Fibroblast of skin of back (primary cell): ENCODE results near the gene F12.

Experiments used
- DNase-seq: peaks from one replicate; pipeline ENCODE4 v3.0.0-alpha.2; 2013

Gene F12

DNA sequence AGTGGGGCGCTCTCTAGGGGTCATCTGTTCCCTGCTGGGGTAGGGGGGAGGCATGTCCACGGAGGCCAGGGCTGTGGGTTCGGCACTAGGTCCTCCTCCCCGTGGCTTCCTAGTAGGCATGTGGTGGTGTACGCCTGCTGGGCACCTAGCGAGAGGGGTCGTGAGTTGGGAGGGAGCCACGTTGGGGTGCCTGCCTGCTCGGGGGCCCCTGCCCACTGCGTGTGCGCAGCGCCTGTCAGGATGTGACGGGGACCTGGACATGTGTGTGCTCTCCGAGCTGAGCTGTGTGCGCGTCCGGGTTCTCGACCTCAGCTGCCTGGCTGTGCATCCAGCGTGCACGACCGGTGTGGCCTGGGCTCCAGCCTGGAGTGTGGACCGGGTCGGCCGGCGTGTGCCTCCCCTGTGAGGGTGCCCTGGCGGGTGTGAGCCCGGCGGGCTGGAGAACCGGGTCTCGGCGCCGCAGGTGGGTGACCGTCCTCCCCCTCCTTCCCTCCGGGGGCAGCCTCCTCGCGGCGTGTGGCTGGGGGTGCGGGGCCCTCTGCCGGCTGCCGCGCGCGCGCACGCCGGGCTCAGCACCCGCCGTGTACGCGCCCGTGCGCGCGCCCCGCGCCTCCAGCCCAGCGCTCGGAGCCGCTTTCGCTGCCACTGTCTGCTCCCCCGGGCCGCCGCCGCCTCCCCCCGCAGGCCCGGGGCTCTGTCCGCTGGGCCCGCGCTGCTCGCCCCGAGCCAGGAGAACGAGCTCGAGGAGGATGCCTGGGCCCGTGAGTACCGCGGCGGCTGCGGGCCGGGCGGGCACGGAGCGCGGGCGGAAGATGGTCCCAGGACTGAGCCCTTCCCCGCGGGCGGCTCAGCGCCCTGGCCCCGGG is 37.1 kb upstream of the F12 start, which contains the start of gene PRR7:
TSS of gene PRR7 (plus strand) at position 615 of the 866 bp plus-strand sequence. CDS start 8,254 bp downstream, outside the sequence.
- peak; percentile 70 for DNase-seq

DNA sequence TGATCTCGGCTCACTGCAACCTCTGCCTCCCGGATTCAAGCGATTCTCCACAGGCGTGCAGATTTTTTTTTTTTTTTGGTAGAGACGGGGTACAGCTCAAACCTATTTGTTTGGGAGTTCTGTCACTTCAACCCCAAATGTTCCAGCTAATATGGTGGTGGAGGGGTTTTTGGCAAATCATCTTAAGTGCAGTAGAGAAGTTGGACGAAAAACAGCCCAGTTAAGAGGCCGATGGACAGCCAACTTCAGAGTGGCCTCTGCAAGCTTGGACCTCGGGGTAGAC is 36.5 kb upstream of the F12 start:
- DNase-seq = no peak

DNA sequence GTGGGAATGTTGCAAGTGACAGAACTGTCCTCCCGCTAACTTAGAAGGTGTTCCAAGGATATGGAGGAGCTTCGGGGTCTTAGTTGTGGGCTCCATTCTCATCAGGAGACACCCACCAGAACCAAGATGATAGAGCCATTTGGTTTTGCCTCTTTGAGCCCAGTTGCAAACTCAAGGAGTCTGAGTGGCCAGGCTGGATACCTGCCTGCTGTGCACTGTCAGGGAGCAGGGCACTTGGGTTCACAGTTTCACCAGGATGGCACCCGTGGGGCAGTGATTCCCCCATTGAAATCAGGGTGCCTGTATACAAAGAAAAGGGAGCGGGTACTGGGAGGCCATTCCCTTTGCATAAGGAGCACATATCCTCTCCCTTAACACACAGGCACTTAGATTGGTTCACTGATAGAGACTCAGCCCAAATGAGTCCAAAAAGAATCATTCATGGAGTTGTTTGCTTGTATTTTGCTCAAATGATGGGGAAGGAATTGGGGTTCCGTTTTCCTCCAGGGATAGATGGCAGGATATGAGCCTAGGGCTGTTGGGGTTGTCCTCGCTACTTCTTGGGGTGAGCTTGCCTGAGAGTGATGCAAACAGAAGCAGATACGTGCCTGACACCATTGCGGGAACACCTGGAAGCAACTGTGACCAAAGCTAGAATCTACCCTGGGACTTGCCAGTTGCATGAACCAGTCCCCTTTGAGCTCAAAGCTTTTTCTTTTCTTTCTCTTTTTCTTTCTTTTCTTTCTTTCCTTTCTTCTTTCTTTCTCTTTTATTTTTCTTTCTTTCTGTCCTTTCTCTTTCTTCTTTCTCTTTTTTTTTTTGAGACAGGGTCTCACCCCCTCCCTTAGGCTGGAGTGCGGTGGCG is 35.9 kb upstream of the F12 start:
- DNase-seq = no peak

DNA sequence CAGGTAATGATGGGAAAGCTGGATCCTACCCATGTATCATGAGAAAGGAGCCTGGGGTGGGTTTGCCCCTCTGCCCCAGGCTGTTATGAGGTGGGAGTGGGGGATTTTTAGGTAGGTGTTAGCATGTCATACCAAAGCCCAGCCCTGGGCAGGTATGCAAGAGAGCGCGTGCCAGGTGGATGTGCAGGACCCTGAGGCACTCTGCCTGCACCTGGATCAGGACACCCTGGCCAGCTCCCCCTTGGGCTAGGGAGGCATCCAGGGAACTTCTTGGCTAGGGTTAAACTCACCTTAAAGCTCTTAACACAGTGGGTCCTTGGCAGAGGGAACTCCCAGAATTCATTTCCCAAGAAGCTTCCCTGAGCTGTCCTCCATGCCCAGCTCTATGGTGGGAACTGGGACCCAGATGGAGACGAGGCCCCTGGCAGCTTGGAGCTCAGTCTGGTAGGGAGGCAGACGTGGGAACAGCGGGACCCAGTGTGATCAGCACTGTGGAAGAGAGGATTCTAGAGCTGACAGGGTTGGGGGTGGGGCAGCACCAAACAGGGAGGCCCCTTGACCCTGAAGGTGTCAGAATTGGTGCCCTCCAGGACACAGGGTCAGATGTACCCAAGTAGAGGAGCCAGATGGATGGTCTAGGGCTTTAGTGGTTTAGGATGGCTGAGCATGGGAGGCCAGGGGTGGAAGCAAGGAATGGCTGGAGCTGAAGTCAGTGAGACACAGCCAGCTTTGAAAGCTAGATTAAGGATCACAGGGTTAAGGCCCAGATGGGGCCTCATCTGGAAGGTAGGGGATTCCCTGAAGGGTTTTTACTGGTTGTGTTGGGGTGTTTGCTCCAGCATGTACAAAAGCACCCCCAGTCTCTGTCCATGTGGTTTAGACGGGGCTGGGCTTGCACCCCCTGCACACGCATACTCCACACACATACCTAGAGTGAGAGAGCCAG is 35.0 kb upstream of the F12 start:
- no peak for DNase-seq

DNA sequence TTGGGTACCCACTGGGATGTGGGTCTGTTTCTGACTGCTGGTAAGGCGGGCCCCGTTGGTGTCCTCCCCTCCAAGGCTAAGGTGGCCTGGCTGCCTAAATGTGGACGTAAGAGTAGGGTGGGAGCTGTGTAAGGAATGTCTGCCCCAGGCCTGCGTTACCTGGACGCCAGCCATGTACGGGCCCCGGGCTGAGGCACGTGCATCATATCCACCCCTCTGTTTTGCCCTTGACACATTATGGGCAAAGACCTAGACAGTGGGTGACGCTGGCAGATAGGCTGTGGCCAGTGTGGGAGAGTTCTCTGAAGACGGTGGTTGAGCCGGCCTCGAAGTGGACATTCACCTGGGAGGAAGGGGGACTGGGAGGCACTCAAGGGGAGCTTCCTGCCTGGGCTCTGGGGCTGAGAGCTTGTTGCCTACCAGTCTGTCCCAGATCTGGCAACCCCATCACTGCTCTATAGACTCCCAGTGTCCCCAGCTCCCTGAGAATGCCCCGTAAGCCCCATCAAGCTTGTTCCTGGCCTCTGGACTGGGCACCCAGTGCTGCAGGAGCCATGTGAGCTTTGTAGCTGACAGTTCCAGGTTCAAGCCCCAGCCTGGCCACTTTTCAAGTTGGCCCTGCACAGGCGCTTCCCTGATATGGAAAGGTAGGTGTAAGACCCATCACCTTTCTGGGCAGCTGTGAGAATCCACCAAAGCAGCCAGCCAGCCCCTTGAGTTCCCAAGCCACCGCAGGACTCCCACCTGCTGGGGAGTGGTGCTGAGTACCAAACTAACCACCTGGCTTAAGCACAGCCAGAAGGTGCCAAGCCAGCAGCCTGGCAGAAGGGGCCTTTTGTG is 34.0 kb upstream of the F12 start:
- DNase-seq = no peak

DNA sequence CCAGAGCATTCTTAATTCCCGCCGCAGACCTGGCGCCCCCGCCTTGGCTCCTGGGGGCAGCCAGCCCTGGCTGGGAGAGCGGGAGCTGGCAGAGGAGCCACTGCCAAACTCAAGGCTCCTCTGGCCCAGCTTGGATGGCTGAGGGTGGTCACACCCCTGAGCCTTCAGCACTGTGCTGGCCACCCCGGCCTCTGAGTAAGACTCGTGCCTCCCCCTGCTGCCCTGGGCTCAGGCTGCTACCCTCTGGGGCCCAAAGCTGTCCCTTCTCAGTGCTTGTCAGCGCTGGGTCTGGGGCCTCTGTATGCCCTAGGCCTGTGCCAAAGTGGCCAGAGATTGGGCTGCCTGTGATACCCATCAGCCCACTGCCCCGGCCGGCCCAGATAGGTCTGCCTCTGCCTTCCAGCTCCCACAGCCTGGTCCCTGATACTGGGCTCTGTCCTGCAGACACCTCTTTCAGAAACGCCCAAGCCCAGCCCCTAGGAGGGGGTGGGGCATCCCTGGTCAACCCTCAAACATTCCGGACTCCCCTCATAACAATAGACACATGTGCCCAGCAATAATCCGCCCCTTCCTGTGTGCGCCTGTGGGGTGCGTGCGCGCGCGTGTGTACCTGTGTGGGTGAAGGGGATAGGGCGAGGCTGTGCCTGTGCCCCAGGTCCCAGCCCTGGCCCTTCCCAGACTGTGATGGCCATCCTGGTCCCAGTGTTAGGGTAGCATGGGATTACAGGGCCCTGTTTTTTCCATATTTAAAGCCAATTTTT is 32.9 kb upstream of the F12 start:
- DNase-seq = no peak

DNA sequence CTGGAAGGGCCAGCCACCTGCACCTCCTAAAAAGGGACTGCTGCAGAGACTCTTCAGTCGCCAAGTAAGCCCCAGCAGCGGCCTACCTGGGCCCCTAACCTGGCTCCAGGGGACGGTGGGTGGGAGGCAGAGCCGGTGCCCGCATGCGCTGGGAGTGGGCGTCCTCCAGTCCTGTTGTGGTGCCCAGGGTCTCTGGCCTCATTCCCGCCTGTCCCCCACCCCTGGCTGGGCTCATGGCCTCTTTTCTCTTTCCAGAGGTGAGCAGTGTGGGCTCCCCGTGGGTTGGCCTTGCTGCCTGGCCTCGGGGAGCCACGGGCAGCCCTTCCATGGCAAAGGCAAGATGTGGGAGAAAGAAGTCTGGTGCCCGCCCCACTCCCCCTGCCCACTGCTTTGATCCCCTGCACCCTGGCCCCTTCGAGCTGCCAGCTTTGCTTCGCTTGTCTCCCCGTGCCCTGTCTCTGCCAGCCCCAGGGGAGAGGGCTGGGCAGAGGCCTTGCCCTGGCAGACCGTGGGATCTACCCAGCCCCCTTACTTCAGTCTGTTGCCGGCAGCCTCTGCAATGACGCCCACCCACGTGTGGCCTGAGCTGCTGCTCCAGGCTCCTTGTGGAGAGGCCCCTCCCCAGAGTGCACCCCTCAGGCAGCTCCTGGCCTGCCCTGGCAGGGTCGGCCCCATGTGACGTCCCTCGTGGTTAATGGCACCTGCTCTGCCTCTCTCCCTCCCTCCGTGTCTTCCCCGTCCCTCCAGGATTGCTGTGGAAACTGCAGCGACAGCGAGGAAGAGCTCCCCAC is 31.8 kb upstream of the F12 start:
- no peak for DNase-seq

DNA sequence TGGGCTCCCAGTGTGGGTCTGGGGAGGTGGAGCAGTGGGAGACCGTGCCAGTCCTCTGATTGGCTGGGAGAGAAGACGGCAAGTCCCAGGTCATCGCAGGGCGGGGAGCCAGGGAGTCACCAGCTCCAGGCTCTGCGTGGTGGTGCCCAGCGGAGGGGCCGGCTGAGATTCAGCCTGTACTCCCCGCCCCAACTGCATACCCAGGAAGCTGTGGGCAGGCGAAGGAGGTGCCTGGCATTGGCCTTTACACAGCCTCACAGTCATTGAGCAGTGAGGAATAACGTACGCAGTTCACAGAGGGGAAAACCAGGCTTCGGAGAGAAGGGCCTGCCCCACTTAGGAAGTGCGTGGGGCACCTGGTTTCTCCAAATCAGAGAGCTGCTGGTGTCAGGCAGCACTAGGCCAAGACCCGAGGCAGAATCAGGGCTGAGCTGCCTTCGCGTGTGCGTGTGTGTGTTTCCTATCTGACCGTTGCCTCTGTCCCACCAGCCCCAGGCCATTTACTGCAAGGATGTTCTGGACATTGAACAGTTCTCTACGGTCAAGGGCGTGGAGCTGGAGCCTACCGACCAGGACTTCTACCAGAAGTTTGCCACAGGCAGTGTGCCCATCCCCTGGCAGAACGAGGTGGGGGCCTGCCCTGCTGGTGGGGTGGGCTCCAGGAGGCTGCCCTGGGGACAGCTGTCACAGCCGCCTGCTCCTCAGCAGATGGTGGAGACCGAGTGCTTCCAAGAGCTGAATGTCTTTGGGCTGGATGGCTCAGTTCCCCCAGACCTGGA is 31.0 kb upstream of the F12 start:
- DNase-seq = no peak

DNA sequence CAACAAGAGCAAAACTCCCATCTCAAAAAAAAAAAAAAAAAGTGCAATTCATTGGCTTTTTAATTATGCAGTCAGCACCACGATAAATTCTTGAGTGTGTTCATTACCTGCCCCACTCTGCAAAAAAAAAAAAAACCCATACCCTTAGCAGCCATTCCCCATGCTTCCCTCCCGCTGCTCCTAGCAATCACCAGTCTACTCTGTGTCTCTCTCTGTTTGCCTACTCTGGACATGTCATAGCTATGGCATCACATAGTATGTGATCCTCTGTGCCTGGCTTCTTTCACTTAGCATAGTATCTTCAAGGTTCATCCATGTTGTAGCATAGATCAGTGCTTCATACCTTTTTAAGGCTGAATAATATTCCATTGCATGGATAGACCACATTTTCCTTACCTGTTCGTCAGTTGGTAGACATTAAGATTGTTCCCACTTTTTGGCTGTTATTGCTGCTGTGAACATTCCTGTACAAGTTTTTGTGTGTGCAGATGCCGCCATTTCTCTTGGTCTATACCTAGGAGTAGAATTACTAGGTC is 30.2 kb upstream of the F12 start:
- no peak for DNase-seq

DNA sequence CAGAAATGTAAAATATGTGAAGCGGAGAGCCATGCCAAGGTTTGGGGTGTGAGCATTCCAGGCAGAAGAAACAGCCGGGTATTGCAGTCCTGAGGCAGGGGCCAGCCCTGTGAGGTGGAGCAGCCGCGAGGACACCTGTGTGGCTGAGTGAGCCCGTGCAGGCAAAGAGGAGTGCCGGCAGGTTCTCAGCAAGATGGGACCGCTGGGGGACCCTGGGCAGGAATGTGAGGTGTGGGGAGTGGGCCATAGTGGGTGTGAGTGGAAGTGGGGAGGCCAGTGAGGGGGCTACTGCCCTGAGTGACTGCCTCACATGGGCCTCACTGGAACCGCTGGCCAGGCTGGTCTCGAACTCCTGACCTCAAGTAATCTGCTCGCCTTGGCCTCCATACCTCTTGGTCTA is 29.1 kb upstream of the F12 start:
- no peak for DNase-seq

DNA sequence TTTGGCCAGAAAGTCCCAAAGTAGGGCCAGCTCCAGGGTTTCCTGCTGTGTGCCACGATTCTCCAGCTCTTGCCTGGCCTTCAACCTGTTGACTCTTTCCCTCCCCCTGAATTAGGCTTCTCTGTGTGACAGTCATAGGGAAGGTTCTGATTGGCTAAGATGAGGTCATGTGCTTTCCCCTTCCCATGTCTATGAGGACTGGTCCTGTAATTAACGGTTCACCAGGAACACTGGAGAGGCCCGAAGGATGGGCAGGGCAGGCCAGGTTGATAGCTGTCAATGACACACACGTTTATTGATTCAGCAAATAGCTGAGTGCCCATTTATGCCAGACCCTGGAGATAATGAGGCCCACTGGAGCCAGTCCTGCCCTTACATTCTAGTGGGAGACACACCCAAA is 28.3 kb upstream of the F12 start:
- no peak for DNase-seq

DNA sequence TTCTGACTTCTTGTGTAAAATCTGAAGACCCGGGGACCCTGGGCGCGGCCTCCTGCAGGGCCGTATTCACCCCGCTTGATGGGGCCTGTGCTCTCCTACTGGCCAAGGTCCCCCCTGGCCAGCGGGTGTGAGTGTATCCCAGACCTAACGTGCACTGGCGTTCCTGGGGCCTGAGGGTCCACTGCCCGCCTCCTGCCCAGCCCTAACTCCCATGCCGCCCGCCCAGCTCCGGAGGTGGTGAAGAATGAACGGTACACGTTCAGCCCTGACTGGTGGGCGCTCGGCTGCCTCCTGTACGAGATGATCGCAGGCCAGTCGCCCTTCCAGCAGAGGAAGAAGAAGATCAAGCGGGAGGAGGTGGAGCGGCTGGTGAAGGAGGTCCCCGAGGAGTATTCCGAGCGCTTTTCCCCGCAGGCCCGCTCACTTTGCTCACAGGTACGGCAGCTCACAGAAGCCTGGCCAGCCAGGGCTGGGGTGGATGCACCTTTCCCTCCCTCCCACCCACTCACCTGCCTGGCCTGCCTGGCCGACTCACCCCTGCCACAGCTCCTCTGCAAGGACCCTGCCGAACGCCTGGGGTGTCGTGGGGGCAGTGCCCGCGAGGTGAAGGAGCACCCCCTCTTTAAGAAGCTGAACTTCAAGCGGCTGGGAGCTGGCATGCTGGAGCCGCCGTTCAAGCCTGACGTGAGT is 26.6 kb upstream of the F12 start:
- DNase-seq = no peak

DNA sequence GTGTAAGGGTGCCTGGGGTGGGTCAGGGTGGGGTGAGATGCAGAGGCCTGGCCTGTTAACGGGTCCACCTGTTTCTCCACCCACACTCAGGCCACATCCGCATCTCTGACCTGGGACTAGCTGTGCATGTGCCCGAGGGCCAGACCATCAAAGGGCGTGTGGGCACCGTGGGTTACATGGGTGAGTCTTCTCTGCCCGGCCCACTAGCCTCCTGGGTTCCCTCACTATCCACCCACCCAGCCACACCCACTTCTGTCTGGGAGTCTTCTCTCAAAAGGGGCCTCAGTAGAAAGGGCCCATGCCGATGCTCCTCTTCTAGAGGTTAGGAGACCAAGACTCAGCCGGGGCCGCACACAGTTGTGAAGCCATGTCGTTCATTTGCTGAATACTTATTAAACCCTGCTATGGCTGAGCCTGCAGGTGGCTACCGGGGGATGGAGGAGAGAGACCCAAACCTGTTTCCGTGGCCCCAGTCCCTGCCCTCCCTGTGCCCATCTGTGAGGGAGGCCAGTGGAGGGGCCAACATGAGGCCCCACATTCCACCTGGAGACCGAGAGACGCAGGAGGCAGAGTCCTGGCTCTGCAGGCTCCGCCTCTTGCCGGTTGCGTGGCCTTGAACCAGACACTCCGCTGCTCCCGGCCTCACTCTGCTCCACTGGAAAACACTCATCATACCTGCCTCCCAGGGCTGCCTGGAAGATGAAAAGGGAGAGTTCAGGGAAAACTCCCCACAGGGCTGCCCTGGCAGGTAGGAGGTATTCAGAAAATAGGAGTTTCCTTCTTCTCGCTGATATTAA is 25.8 kb upstream of the F12 start:
- DNase-seq = no peak

DNA sequence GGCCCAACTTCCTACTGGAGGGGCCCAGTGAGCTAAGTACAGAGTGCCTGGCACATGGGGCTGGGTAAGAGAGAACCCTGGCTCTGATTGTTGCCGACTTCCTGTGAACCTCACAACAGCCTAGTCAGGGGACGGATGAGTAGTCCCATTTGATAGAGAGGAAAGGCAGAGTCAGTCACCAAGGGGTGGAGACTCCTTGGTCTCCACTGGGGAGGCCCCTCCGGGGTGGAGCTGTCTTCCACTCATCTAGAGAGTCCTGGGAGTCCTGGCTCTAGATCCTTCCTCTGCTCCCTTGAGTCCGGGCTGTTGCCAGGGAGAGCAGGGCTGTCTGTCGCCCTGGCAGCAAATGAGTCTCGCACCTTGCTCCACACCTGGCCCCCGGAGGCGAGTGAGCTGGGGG is 25.1 kb upstream of the F12 start:
- no peak for DNase-seq

DNA sequence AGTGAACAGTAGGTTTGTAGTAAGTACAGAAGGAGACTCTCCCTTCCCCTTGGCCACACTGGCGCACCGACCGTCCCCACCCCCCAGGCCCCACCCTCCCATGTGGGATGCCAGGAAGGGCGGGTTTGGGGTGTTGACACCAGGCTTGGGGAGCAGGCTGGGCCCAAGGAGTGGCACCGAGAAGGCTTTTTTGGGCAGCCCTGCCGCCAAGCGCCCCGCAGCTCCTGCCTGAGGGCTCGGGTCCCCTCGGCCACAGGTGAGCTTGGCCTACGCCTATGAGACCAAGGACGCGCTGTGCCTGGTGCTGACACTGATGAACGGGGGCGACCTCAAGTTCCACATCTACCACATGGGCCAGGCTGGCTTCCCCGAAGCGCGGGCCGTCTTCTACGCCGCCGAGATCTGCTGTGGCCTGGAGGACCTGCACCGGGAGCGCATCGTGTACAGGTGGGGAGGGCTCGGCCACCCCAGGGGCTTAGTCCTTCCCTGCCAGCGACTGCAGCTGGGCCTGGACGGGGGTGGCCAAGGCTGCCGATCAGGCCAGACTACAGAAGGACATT is 24.4 kb upstream of the F12 start:
- no peak for DNase-seq

DNA sequence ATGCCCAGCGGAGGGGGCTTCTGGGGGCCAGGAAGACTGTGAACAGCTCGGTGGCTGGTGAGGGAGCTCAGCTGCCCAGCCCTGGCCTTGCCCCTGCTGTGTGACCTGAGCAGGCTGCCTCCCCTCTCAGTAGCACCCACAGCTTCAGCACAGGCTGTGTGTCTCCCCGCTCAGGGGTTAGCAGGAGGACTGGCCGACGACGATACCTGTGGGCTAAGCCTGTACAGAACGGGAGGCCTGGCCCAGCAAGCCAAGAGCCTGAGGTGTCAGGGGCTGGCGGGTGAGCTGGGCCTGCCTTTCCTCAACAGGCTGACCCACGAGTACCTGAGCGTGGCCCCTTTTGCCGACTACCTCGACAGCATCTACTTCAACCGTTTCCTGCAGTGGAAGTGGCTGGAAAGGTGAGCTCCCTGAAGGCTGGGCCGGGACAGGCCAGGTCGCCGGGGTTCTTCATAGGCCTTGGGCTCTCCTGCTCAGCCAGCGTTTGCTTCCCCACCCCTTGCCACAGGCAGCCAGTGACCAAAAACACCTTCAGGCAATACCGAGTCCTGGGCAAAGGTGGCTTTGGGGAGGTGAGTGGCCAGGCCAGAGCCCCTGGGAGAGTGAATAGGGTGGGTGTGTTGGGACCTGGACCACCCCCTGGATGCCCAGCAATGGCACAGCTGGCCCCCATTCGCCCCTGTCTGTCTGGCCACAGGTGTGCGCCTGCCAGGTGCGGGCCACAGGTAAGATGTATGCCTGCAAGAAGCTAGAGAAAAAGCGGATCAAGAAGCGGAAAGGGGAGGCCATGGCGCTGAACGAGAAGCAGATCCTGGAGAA is 23.7 kb upstream of the F12 start:
- no peak for DNase-seq
